HepG2 (cell line): ENCODE data around the gene DENND4A. TPM values are rescaled to one million over a fixed set of nuclear protein-coding genes. Genes with fewer than 3 reads are reported as not detected.

Experiments used
- ADNP ChIP-seq: sonication (generic); formaldehyde crosslinking; IDR thresholded peaks from 2 replicates; pipeline ENCODE4 v1.4.0; 2020; ENCODE audit warnings: missing genetic modification reagents
- JDP2 ChIP-seq: sonication (generic); formaldehyde crosslinking; IDR thresholded peaks from 2 replicates; pipeline ENCODE4 v1.8.1; 2022; ENCODE audit warnings: missing genetic modification reagents, borderline replicate concordance
- KLF15 ChIP-seq: sonication (generic); formaldehyde crosslinking; IDR thresholded peaks from 2 replicates; pipeline ENCODE4 v1.8.1; 2023; ENCODE audit warnings: borderline replicate concordance, mild to moderate bottlenecking, inconsistent platforms, missing genetic modification reagents, mixed read lengths
- KLF9 ChIP-seq: IDR thresholded peaks from 2 replicates; pipeline ENCODE4 v1.6.1; 2016; ENCODE audit warnings: low read depth
- PHF8 ChIP-seq: sonication (generic); formaldehyde crosslinking; IDR thresholded peaks from 2 replicates; pipeline ENCODE4 v1.5.0; 2020; ENCODE audit warnings: missing genetic modification reagents
- ZNF512 ChIP-seq: sonication (generic); formaldehyde crosslinking; IDR thresholded peaks from 2 replicates; pipeline ENCODE4 v1.4.0; 2020; ENCODE audit warnings: mild to moderate bottlenecking, missing genetic modification reagents
- ZNF574 ChIP-seq: sonication (generic); formaldehyde crosslinking; IDR thresholded peaks from 2 replicates; pipeline ENCODE4 v1.4.0; 2020; ENCODE audit warnings: missing genetic modification reagents
- ZNF644 ChIP-seq: IDR thresholded peaks from 2 replicates; pipeline ENCODE4 v1.6.1; 2016; ENCODE audit warnings: low read depth
- ZNF773 ChIP-seq: sonication (generic); formaldehyde crosslinking; IDR thresholded peaks from 2 replicates; pipeline ENCODE4 v1.4.0; 2020; ENCODE audit warnings: missing genetic modification reagents, borderline replicate concordance
- ZSCAN9 ChIP-seq: IDR thresholded peaks from 2 replicates; pipeline ENCODE4 v1.6.1; 2016; ENCODE audit warnings: borderline replicate concordance
- polyA plus RNA-seq, 8 experiments: library from polyadenylated mRNA; depleted of rRNA in 3 of 8; stranded (reverse) in 7 of 8; unstranded in 1 of 8; fragments of >200 nt; fragmentation: Illumina TruSeq in 4 of 8; extraction: Trizol in 4 of 8; gene quantifications; 2 replicates each; pipeline versions ENCODE4 v1.2.1 to v1.2.3, GENCODE V29; 2011 to 2016; ENCODE audit warnings: low read depth in 4 of 8, missing spikeins in 1 of 8, mixed read lengths in 1 of 8; ENCODE audit not compliant: insufficient read depth in 1 of 8
- total RNA-seq, 5 experiments: library from RNA; depleted of rRNA; stranded (reverse); fragments of >200 nt; fragmentation: Illumina TruSeq; extraction: Trizol; gene quantifications; 2 replicates each; pipeline ENCODE4 v1.2.3, GENCODE V29; 2016; ENCODE audit warnings: low read depth in 1 of 5

Gene DENND4A
- total and polyA plus RNA-seq, 2 of the 13 experiments (the other 11 are each of a cell fraction or from before 2014, with no cell fraction given), result 13.2 to 18.6 TPM

- TF ChIP-seq ZSCAN9 (CRISPR knock-in tag) (no peak), ZNF644 (CRISPR knock-in tag) (no peak), ZNF512 (CRISPR knock-in tag) (no peak), JDP2 (CRISPR knock-in tag) (no peak), PHF8 (CRISPR knock-in tag) (no peak), ZNF574 (no peak), ADNP (CRISPR knock-in tag) (no peak), KLF15 (CRISPR knock-in tag) (no peak), KLF9 (CRISPR knock-in tag) (no peak), ZNF773 (CRISPR knock-in tag) (no peak)
Observed at GRCh38 chr15:65653341-65653740, 138.8 kb downstream of the DENND4A start (continued).
